ENCODE measurements around the gene AASS.

GRCh38 chr7:122136078-122136477, 8.0 kb downstream of the AASS start:
- TF ChIP-seq CTCF (IDR thresholded peaks at IDR 0.05; ENCODE audit: low read depth, low read length, poor library complexity, severe bottlenecking) (no peak), EZH2phosphoT487 (IDR thresholded peaks at IDR 0.05; ENCODE audit: borderline replicate concordance, low read length) (no peak)
